GM12872 (cell line): Measurements from ENCODE around the gene PTPRN2.

Source experiments
- TF ChIP-seq, protein P1 (sequence below): IDR thresholded peaks from 3 replicates; pipeline ENCODE4 v1.5.1; 2011; ENCODE audit warnings: low read depth, mild to moderate bottlenecking, low read length, moderate library complexity; ENCODE audit not compliant: insufficient read depth

PTPRN2 gene

DNA sequence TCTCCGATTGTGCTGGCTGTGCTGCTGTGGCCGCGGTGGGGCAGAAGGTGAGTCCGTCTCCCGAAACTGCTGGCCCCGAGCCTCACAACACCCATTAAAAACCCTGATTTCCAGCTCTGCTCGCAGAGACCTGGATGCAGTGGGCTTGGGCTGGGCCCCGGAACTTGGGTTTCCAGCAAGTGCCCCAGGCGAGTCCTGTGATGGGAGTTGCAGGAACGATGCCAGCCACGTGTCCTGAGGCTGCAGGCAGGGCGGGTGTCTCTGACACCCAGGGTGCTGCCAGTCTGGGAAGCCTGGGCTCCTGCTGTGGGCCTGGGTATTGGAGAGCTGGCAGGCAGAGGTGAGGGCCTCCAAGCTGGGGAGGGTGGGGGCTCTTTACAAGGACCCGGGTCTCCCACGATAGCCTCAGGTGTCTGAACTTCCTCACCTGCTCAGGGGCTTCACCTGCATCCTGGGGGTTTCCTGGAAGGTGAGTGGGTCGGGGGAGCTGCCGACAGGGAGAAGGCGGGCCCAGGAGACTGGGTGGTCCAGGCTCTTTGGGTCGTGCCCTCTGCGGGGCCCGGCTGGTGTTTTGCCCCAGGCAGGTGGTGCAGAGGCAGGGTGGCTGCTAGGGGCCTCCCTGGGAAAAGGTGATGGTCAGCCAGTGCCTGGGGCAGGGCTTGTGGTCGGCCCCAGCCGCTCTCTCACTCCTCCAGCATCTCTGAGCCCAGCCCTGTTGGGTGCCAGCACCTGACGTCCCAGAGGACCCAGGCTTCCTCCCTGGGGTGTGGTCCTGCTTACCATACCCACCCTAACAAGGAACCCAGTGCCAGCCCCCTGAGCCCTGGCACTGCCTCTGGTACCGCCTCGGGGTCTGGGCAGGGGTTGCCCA is 1070.5 kb downstream of the PTPRN2 start:
- TF ChIP-seq, protein P1, sequence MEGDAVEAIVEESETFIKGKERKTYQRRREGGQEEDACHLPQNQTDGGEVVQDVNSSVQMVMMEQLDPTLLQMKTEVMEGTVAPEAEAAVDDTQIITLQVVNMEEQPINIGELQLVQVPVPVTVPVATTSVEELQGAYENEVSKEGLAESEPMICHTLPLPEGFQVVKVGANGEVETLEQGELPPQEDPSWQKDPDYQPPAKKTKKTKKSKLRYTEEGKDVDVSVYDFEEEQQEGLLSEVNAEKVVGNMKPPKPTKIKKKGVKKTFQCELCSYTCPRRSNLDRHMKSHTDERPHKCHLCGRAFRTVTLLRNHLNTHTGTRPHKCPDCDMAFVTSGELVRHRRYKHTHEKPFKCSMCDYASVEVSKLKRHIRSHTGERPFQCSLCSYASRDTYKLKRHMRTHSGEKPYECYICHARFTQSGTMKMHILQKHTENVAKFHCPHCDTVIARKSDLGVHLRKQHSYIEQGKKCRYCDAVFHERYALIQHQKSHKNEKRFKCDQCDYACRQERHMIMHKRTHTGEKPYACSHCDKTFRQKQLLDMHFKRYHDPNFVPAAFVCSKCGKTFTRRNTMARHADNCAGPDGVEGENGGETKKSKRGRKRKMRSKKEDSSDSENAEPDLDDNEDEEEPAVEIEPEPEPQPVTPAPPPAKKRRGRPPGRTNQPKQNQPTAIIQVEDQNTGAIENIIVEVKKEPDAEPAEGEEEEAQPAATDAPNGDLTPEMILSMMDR, result no peak

DNA sequence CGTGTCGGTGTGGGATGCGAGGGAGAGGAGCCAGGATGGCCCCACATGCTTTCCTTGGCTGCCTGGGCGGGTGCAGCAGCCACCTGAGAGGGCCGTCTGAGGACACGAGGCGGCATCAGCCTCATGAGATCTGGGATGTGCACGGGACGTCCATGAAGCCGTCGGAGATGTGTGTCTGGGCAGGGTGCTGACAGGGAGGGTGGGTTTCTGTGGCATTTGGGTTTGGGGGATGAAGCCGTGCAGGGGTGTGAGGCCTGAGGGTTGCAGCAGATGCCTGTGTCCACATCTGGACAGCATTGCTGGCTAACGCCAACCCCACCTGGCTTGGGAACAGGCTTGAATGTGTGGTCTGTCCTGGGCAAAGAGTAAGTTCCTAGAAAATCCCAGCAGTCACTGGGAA is 1071.3 kb downstream of the PTPRN2 start:
- TF ChIP-seq, protein P1, result no peak

- TF ChIP-seq, protein P1, result no peak
Observed at GRCh38 chr7:157515342-157516041, 1072.1 kb downstream of the PTPRN2 start.

DNA sequence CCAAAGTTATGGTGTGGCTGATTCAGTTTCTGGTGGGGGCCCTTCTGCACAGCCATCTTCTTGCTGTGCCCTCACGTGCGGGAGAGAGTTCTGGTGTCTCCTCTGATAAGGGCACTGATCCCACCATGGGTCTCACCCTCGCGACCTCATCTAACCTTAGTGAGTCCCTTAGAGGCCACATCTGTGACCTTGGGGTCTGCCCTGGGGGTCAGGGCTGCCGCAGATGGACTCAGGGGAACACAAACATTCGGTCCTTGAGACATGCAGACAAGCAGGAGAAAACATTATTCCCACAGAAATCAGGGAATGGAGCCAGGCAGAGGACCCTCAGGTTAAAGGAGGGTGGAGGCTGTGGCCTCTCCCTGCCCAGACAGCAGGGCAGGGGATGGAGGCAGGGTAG is 1072.9 kb downstream of the PTPRN2 start:
- TF ChIP-seq, protein P1, result no peak

DNA sequence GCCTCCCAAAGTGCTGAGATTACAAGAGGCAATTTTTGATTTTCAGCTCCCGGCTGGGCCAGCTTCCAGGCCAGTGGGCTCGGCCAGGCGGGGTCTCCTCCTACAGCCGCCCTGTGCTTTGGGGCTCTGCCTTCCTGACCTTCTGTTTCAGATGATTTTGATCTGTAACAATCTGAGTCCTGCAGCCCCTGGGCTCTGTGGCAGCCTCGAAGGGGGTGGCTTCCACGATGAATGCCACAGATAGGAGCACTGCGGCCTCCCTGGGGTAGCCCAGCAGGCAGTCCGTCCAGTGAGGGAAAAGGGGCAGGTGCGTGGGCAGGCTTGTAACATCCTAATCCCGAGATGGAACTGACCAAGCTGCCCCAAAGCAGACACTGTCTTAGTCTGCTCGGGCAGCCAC is 1073.3 kb downstream of the PTPRN2 start:
- TF ChIP-seq, protein P1, result no peak

- TF ChIP-seq, protein P1, result no peak
Observed at GRCh38 chr7:157513682-157514081, 1073.9 kb downstream of the PTPRN2 start.

GRCh38 chr7:157513162-157513621 is 1074.4 kb downstream of the PTPRN2 start:
- TF ChIP-seq, protein P1, result no peak
